AG09319 (cell line): ENCODE measurements around the gene CCDC88C.

Source experiments
- DNase-seq: peaks from one replicate; pipeline ENCODE4 v3.0.0-alpha.2; 2010; ENCODE audit warnings: low read depth; ENCODE audit errors: extremely low read depth
- CTCF ChIP-seq: IDR thresholded peaks from 2 replicates; pipeline ENCODE4 v1.5.1; 2011; ENCODE audit warnings: low read depth, mild to moderate bottlenecking, inconsistent platforms, low read length, moderate library complexity

Gene CCDC88C

GRCh38 chr14:91369628-91370445 lies 47.8 kb downstream of the CCDC88C start:
- TF ChIP-seq CTCF: no peak
- DNase-seq: no peak

DNA sequence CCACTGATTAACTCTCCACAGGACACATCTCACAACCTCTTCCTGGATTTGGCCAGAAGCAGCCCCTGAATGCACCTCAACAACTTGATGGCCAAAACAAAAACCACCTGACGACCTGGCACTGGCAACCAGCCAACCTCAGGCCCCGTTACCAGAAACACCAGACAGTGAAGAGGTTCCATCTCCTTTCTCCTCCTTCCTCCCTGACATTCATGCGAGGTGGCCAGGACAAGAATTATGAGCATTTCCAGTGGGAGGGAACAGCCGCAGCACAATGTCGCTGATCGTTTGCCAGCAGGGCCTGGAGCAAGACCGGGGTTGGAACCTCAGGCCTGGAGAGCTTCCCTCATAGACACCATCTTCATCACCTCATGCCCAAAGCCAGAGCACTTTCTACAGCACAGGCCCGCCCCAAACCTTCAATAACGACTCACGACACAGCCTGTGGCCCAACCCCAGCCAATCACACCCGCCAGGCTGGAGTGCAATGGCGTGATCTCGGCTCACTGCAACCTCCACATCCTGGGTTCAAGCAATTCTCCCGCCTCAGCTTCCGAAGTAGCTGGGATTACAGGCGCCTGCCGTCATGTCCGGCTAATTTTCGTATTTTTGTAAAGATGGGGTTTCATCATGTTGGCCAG lies 48.7 kb downstream of the CCDC88C start:
- TF ChIP-seq CTCF: no peak
- no peak for DNase-seq

DNA sequence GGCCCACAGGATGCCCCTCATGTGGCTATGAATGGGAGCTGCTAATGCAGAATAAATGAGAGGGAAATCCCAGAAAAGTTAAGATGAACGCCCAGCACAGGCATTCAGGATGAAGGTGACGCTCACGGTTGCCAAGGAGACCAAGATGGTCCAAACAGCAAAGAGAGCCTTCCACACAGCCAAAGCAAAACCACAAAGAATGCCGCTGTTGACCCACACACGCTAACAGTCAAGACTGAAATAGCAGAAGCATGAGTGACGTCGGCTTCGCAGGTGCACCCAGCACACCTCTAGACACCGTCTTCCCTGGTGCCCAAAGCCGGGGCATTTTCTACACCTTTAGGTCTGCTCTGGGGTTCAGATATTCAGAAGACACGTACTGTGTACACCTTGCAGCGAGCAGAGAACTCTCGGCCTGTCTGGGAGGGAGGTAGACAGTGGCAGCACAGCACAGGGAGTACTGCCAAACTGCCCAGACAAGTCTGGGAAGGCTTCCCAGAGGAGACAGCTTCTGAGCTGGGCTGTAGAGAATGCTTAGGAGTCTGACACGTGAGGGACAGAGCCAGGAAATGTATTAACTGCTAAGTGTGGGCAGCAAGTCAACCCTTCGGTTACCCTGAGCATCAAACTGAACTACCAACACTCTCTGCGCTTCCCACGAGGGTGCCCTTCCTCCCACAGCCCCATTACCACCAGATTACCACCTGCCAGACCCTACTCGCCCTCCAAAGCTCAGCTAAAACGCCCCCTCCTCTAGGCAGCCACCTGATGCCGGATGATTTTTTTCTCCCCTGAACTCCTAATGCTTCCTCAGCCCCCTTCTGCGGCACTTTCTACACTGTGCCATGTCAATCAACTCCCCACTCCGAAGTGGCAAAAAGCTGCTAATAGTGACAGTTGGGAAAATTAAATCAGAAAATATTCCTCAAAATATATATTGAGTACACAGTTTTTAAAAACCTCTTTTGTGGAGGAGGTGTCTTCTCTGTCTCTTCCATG lies 50.1 kb downstream of the CCDC88C start:
- no peak for TF ChIP-seq CTCF
- no peak for DNase-seq

GRCh38 chr14:91366749-91367148 lies 50.9 kb downstream of the CCDC88C start:
- no peak for DNase-seq

DNA sequence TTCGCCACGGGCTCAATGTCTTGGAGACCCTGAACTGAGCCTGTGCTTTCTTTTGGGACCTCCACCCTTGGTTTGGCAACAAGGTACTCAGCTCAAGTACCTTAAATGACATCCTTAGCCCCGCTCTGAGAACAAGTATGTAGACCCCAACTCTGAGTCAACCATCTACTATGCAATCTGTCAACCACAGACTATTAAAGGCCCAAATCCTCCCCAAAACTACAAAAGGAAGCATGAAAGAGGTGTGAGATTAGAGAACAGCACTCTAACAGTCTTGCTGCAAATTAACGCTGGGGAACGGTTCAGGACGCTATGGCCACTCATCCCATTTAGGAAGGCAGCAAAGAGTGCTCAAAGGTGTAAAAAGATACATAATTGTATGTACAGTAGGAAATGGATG lies 52.1 kb downstream of the CCDC88C start:
- no peak for TF ChIP-seq CTCF
- no peak for DNase-seq

More at GRCh38 chr14:91366749-91367148, 50.9 kb downstream of the CCDC88C start:
- TF ChIP-seq CTCF: no peak

GRCh38 chr14:91364524-91365270 lies 52.9 kb downstream of the CCDC88C start:
- no peak for DNase-seq
- no peak for TF ChIP-seq CTCF
